HG03280 (cell line): Measurements from ENCODE around the gene SPOCK3.
A peak's percentile ranks its signal among the peaks of the same experiment; 100 is the strongest.

Experiments used
- ATAC-seq: cut with Tn5 transposase; IDR thresholded peaks from one replicate; pipeline ENCODE4 v1.9.1; 2021; ENCODE audit warnings: mild to moderate bottlenecking, moderate library complexity; ENCODE audit not compliant: unreplicated experiment

Gene SPOCK3

GRCh38 chr4:167049257-167049656, 185.0 kb downstream of the SPOCK3 start:
- no peak for ATAC-seq

DNA sequence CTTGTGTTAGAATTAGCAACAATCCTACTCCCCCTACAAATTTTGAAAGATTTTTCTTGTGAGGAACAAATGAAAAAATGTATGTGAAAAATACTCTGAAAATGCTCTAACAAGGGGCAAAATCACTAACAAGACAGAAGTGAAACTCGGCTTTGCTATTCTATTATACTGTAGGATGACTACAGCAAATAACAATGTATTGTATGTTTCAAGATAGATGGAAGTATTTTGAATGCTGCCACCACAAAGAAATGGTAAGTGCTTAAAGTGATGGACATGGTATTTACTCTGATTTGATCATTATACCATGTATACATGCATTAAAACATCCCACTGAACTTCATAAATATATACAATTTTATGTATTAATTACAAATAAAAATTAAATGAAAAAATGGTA, 192.8 kb downstream of the SPOCK3 start:
- ATAC-seq, result no peak

- ATAC-seq, result no peak
These were observed 198.9 kb downstream of the SPOCK3 start for GRCh38 chr4:167035390-167035789.

DNA sequence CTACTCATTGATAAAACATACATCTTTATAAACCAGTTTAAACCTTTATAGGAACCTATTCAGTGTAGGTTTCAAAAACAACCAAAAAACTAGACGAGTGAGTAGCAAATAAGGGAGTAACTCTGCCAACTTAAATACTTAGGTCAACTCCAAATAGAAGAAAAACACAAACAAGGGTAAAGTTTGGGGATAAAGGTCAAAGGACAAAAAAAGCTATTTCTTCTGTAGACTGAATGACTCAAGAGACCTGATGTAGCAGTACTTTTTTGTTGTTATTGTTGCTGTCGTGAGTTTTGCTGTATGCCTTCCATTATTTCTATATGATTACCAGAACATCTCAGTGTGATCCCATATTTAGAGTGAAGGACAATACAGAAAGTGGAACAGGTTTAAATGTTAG, 199.3 kb downstream of the SPOCK3 start:
- ATAC-seq, result no peak

DNA sequence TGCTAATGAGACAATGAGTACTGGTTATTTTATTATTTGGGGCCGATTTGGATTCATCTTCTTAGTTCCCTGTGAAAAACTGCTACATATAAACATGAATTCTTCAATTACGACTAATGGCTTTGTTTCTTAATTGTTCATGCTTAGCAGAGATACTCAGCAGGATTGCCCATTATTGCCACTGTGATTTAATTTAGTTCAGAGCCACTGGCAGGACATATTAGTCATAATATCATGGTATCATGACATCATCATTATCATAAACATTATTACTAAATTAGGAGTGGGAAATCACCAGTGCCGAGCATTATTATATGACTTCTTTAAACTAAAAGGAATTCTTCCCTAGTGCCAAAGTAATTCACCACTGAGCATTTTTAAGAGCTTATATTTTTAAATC, 201.4 kb downstream of the SPOCK3 start:
- ATAC-seq, result no peak

DNA sequence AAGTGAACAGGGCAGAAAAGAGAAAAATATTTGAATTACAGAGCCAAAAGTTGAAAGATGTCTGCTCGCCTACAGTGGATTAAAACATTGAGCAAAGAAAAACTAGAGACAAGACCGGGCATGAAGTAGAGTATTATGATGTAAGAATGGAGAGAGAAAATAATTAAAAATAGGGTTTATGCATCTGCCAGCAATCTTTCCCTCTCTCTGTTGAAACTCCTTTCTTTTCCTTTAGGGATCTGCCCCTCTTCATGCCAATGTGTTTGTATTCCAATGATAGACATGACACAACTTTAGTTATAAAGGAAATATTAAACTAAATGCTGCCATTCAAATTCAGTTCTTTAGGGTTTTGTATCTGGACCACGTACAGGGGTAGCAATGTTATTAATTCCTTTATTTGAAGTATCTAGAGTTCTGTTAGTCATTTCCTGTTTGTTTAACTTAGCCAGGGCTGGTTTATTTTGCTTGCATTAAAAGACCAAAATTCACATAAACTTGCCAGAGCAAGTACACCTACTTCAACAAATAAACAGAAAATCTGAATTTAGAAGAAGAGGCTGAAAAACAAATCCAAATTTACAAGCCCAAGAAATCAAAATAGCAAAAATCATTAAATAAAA, 202.6 kb downstream of the SPOCK3 start:
- ATAC-seq, result no peak

GRCh38 chr4:167028976-167029375, 205.3 kb downstream of the SPOCK3 start:
- no peak for ATAC-seq

GRCh38 chr4:167025670-167026069, 208.6 kb downstream of the SPOCK3 start:
- no peak for ATAC-seq

DNA sequence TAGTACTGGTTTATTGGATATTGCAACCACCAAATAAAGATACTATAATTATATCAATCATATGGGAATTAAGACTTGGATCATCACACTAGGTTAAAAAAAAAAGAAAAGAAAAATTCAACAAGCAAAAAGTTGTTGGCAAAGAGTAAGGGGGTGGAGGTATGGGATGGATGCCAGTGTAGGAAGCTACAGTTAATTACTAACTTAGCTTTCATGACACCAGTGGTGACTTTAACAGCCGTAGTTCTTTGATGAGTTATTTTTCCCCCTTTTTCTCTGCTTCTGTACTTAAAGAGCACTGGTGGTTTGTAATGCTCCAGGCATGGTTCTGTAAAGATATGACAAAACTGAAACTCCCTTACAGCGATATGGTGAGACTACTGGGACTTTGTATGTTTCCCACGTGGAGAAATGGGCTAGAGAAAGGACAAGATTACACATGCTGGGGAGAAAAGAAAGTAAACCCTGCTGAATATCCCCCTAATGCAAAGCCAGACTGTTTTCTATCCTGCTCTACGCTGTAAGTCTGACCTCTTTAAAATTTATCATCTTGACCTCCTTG, 210.8 kb downstream of the SPOCK3 start:
- ATAC-seq, result no peak

DNA sequence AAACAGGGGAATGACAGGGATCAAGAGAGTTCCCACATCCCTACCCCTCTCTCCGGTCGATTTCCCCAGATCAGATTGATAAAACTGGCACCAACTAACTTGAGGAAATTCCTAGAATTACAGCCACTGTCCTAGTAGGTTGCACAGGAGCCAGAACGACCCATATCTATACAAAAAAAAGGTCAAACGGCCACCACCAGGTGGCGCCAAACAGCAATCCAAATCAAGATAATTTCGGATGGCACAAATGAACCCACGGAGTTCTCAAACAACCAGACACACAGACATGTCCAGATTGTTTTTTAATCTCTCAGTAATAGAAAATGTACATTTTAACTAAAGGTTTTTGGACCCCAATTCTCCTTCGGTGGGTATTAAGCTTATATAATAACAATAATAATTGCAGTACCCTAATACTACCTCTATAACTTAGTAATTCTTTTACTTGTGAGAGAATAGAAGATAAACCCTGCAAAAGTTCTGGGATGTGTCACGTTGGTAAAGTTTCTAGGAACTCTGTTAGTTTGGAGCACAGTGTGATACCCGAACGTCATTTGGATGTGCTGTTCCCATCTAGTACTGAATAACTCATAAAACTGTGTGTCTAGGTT, 212.6 kb downstream of the SPOCK3 start:
- peak; percentile 61 for ATAC-seq

- no peak for ATAC-seq
These were observed 213.9 kb downstream of the SPOCK3 start for GRCh38 chr4:167020410-167020809.

GRCh38 chr4:167014944-167015343, 219.3 kb downstream of the SPOCK3 start:
- ATAC-seq, result no peak

- no peak for ATAC-seq
These were observed 231.0 kb downstream of the SPOCK3 start for GRCh38 chr4:167003326-167003725.

DNA sequence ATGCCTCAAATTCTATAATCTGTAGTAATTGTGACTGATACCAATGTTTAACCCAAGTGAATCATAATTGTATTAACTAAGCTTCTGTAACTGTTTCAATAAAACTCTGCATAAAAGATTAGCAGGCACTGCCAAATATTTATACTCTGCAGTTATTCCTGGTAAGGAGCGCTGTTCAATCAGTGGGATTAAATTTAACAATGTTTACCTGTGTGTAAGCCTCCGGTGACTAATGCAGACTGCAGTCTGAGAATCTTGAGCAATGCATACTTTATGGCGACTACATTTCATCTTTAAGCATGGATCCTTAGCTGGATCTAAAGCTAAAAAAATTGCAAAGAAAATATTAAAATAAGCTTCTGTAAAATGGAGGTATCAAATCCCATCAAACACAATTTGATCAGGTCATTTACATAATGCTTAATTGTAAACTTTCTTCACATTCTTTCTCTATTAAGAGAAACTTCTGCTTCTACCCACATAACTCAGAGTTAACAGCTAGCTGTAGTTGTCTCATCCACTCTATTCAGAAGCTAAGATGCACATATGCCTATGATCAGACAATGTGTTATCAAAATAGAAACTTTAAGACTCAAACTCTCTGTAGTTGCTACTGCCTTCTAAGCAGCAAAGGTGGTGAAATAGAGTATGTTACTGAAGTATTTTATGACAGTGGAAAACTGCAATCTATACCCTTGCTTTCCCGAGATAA, 234.0 kb downstream of the SPOCK3 start:
- ATAC-seq, result no peak

DNA sequence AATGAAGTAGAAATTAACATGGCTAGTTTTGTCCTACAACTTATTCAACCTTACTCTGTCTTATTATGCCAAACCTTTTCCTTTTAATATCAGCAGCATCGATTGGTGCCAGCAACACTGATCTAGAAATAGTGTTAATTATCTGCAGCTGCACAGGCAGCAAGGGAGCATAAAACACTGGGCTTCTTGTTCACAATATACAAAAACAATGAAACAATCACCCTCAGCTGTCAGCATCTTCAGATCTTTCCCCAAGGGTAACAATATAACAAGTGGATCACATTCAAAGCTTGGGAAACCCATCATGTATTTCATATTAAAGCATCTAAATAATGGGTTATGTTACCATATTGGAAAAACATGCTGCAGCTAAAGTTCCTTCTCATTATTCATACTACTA, 238.1 kb downstream of the SPOCK3 start:
- no peak for ATAC-seq

GRCh38 chr4:166994686-166995085, 239.6 kb downstream of the SPOCK3 start:
- ATAC-seq, result no peak

DNA sequence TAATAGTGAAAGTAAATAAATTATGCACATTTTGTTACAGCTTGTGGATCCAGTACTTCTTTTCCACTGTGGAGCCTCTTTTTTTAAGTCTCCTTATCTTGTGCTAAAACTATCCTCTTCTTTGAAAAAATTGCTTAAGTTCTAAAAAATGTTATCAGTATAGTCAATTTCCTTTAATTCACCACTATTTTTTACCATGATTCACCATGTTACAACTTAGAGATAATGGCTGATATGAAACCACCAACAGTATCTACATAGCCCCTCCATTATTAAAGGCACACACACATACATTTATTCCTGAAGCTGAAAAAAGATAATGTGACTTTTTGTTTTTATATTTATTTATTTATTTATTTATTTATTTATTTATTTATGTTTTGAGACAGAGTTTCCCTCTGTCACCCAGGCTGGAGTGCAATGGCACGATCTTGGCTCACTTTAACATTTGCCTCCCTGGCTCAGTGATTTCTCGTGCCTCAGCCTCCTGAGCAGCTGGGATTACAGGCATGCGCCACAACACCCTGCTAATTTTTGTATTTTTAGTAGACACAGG, 243.2 kb downstream of the SPOCK3 start:
- ATAC-seq, result no peak

GRCh38 chr4:166989886-166990285, 244.4 kb downstream of the SPOCK3 start:
- no peak for ATAC-seq

GRCh38 chr4:166987026-166987425, 247.3 kb downstream of the SPOCK3 start:
- ATAC-seq, result no peak

- ATAC-seq, result no peak
These were observed 252.4 kb downstream of the SPOCK3 start for GRCh38 chr4:166981847-166982246.

- ATAC-seq, result no peak
These were observed 253.9 kb downstream of the SPOCK3 start for GRCh38 chr4:166980419-166980818.

- ATAC-seq, result no peak
These were observed 256.7 kb downstream of the SPOCK3 start for GRCh38 chr4:166977596-166977995.
